HepG2 (cell line): ENCODE results near the gene ANG. TPM values are rescaled to one million over a fixed set of nuclear protein-coding genes. Genes with fewer than 3 reads are reported as not detected.

Source experiments
- ATAD3A ChIP-seq: sonication (generic); formaldehyde crosslinking; IDR thresholded peaks from 2 replicates; pipeline ENCODE4 v1.4.0; 2020; ENCODE audit warnings: missing genetic modification reagents
- CTCF ChIP-seq: sonication (generic); formaldehyde crosslinking; IDR thresholded peaks from 2 replicates; pipeline ENCODE4 v1.5.0; 2020; ENCODE audit warnings: mild to moderate bottlenecking, missing genetic modification reagents, moderate library complexity
- GLMP ChIP-seq: sonication (generic); formaldehyde crosslinking; IDR thresholded peaks from 2 replicates; pipeline ENCODE4 v1.9.0; 2021; ENCODE audit warnings: missing genetic modification reagents, mild to moderate bottlenecking, borderline replicate concordance
- MEIS1 ChIP-seq: sonication (generic); formaldehyde crosslinking; IDR thresholded peaks from 2 replicates; pipeline ENCODE4 v1.9.0; 2021; ENCODE audit warnings: mild to moderate bottlenecking, missing genetic modification reagents, moderate library complexity, borderline replicate concordance
- NFIC ChIP-seq: IDR thresholded peaks from 2 replicates; pipeline ENCODE4 v1.6.1; 2012; ENCODE audit warnings: mild to moderate bottlenecking, low read length, inconsistent platforms
- PBX3 ChIP-seq: sonication (generic); formaldehyde crosslinking; IDR thresholded peaks from 2 replicates; pipeline ENCODE4 v1.8.1; 2023; ENCODE audit warnings: missing genetic modification reagents, inconsistent platforms, borderline replicate concordance
- SKI ChIP-seq: fragments of 450-650 bp; IDR thresholded peaks from one replicate; pipeline ENCODE4 v1.6.1; 2018; ENCODE audit warnings: mild to moderate bottlenecking; ENCODE audit not compliant: partially characterized antibody
- TFE3 ChIP-seq: IDR thresholded peaks from 2 replicates; pipeline ENCODE4 v1.6.1; 2016
- THAP11 ChIP-seq: IDR thresholded peaks from 2 replicates; pipeline ENCODE4 v1.6.1; 2016; ENCODE audit warnings: missing biosample characterization, missing genetic modification reagents
- ZBTB46 ChIP-seq: sonication (generic); formaldehyde crosslinking; IDR thresholded peaks from 2 replicates; pipeline ENCODE4 v1.4.0; 2020; ENCODE audit warnings: mild to moderate bottlenecking, missing genetic modification reagents, borderline replicate concordance
- ZMAT3 ChIP-seq: sonication (generic); formaldehyde crosslinking; conservative IDR thresholded peaks from 2 replicates; pipeline ENCODE4 v1.7.0; 2021; ENCODE audit warnings: missing genetic modification reagents
- ZNF234 ChIP-seq: sonication (generic); formaldehyde crosslinking; conservative IDR thresholded peaks from 2 replicates; pipeline ENCODE4 v1.5.1; 2020; ENCODE audit warnings: mild to moderate bottlenecking, missing genetic modification reagents
- ZNF646 ChIP-seq: sonication (generic); formaldehyde crosslinking; IDR thresholded peaks from 2 replicates; pipeline ENCODE4 v1.9.0; 2021; ENCODE audit warnings: mild to moderate bottlenecking, missing genetic modification reagents
- ZNF790 ChIP-seq: sonication (generic); formaldehyde crosslinking; IDR thresholded peaks from 2 replicates; pipeline ENCODE4 v1.8.0; 2022; ENCODE audit warnings: missing genetic modification reagents, mild to moderate bottlenecking, borderline replicate concordance
- polyA plus RNA-seq, 8 experiments: library from polyadenylated mRNA; depleted of rRNA in 3 of 8; stranded (reverse) in 7 of 8; unstranded in 1 of 8; fragments of >200 nt; fragmentation: Illumina TruSeq in 4 of 8; extraction: Trizol in 4 of 8; gene quantifications; 2 replicates each; pipeline versions ENCODE4 v1.2.1 to v1.2.3, GENCODE V29; 2011 to 2016; ENCODE audit warnings: low read depth in 4 of 8, missing spikeins in 1 of 8, mixed read lengths in 1 of 8; ENCODE audit not compliant: insufficient read depth in 1 of 8
- total RNA-seq, 5 experiments: library from RNA; depleted of rRNA; stranded (reverse); fragments of >200 nt; fragmentation: Illumina TruSeq; extraction: Trizol; gene quantifications; 2 replicates each; pipeline ENCODE4 v1.2.3, GENCODE V29; 2016; ENCODE audit warnings: low read depth in 1 of 5

ANG gene
- total and polyA plus RNA-seq, 2 of the 13 experiments (the other 11 are each of a cell fraction or from before 2014, with no cell fraction given), result 83.6 to 401 TPM

GRCh38 chr14:20681348-20682126, 7.0 kb upstream of the ANG start (continued):
- TF ChIP-seq ZNF646 (CRISPR knock-in tag) (no peak), CTCF (no peak), GLMP (CRISPR knock-in tag) (no peak), ZNF790 (no peak), SKI (no peak), THAP11 (peak; percentile 71; the same call in 1 of the 2 replicates), ATAD3A (no peak), NFIC (no peak), ZMAT3 (no peak), PBX3 (CRISPR knock-in tag) (no peak), ZBTB46 (CRISPR knock-in tag) (no peak), MEIS1 (CRISPR knock-in tag) (no peak), TFE3 (peak; percentile 46; the same call in 1 of the 2 replicates), ZNF234 (CRISPR knock-in tag) (0 out of 2 replicates have a peak, but pooled peaks have one; percentile 26)
